KMS-11 (cell line): ENCODE measurements around the gene PRSS21.

ENCODE experiments used
- H2AFZ ChIP-seq: fragments of 200-600 bp; sonication (generic); 2 replicates; pipeline ENCODE4 v1.6.1; 2016; ENCODE audit warnings: antibody characterized with exemption, mixed run types, low read depth
- H3K27ac ChIP-seq: fragments of 200-600 bp; sonication (generic); 2 replicates; pipeline ENCODE4 v1.6.1; 2016; ENCODE audit warnings: mild to moderate bottlenecking, mixed run types
- H3K27me3 ChIP-seq: fragments of 200-600 bp; sonication (generic); 2 replicates; pipeline ENCODE4 v1.6.1; 2017; ENCODE audit warnings: mild to moderate bottlenecking, low read depth, mixed run types, moderate library complexity; ENCODE audit not compliant: insufficient read depth
- H3K36me3 ChIP-seq: fragments of 200-600 bp; sonication (generic); 2 replicates; pipeline ENCODE4 v1.6.1; 2017; ENCODE audit warnings: mild to moderate bottlenecking, mixed run types; ENCODE audit not compliant: insufficient read depth
- H3K4me1 ChIP-seq: fragments of 200-600 bp; sonication (generic); 2 replicates; pipeline ENCODE4 v1.6.1; 2016; ENCODE audit warnings: mild to moderate bottlenecking, low read depth, mixed run types; ENCODE audit not compliant: poor library complexity, severe bottlenecking
- H3K4me2 ChIP-seq: fragments of 200-600 bp; sonication (generic); 2 replicates; pipeline ENCODE4 v1.7.0; 2016; ENCODE audit warnings: mild to moderate bottlenecking, mixed run types
- H3K4me3 ChIP-seq: fragments of 200-600 bp; sonication (generic); IDR thresholded peaks from 2 replicates; pipeline ENCODE4 v1.6.1; 2017; ENCODE audit warnings: low read depth, low read length, mixed read lengths; ENCODE audit not compliant: insufficient read depth
- H3K79me2 ChIP-seq: fragments of 200-600 bp; sonication (generic); 2 replicates; pipeline ENCODE4 v1.6.1; 2016; ENCODE audit warnings: low read depth, mixed run types; ENCODE audit not compliant: insufficient read depth
- H3K9ac ChIP-seq: fragments of 200-600 bp; sonication (generic); 2 replicates; pipeline ENCODE4 v1.6.1; 2016; ENCODE audit warnings: mild to moderate bottlenecking, mixed run types
- H4K20me1 ChIP-seq: fragments of 200-600 bp; sonication (generic); 2 replicates; pipeline ENCODE4 v1.6.1; 2016; ENCODE audit warnings: mild to moderate bottlenecking, mixed run types; ENCODE audit not compliant: insufficient read depth
- TF ChIP-seq, protein P1 (sequence below): fragments of 200-600 bp; sonication (generic); conservative IDR thresholded peaks from 2 replicates; pipeline ENCODE4 v1.6.1; 2017; ENCODE audit warnings: low read depth, mild to moderate bottlenecking, antibody characterized with exemption, low read length, moderate library complexity, mixed read lengths

Gene PRSS21, protein sequence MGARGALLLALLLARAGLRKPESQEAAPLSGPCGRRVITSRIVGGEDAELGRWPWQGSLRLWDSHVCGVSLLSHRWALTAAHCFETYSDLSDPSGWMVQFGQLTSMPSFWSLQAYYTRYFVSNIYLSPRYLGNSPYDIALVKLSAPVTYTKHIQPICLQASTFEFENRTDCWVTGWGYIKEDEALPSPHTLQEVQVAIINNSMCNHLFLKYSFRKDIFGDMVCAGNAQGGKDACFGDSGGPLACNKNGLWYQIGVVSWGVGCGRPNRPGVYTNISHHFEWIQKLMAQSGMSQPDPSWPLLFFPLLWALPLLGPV

DNA sequence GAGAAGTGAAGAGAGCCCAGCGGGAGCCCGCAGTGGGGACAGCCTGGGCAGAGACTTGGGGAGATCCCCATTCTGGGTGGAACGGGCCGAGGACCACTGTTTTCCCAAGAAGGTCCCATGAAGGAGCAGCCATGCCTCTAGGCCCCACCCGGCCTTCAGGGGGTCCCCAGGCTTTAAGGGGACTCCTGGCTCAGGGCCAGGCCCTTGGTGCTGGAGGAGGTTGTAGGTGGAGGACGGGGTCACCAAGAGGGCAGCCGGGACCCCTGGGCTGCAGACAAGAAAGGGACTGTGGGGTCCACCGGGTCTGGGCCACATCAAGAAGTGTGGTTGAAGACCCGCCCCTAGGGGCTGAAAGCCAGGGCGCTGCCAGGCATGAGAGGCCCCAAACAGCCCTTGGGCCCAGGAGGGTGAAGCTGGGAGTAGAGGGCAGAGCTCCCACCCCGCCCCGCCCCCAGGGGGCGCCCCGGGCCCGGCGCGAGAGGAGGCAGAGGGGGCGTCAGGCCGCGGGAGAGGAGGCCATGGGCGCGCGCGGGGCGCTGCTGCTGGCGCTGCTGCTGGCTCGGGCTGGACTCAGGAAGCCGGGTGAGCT, at the start of gene PRSS21:
TSS of gene PRSS21 (plus strand) at position 487 of the 589 bp plus-strand sequence. CDS start at position 519, 32 bp downstream.
- Histone ChIP-seq H3K79me2 (no peaks in the 10 kb centered on the region), H3K27me3 (peaks cover 90% of the 10 kb centered on the region), H3K4me1 (no peaks in the 10 kb centered on the region), H3K27ac (no peak within 1 kb of the TSS), H3K36me3 (no peaks in the 10 kb centered on the region), H4K20me1 (no peaks in the 10 kb centered on the region), H3K9ac (no peak within 1 kb of the TSS), H3K4me3 (no peak within 1 kb of the TSS), H3K4me2 (no peak within 1 kb of the TSS), H2AFZ (no peak within 1 kb of the TSS)
- TF ChIP-seq, protein P1, sequence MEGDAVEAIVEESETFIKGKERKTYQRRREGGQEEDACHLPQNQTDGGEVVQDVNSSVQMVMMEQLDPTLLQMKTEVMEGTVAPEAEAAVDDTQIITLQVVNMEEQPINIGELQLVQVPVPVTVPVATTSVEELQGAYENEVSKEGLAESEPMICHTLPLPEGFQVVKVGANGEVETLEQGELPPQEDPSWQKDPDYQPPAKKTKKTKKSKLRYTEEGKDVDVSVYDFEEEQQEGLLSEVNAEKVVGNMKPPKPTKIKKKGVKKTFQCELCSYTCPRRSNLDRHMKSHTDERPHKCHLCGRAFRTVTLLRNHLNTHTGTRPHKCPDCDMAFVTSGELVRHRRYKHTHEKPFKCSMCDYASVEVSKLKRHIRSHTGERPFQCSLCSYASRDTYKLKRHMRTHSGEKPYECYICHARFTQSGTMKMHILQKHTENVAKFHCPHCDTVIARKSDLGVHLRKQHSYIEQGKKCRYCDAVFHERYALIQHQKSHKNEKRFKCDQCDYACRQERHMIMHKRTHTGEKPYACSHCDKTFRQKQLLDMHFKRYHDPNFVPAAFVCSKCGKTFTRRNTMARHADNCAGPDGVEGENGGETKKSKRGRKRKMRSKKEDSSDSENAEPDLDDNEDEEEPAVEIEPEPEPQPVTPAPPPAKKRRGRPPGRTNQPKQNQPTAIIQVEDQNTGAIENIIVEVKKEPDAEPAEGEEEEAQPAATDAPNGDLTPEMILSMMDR, result no peak; the same call in 1 of the 2 replicates

DNA sequence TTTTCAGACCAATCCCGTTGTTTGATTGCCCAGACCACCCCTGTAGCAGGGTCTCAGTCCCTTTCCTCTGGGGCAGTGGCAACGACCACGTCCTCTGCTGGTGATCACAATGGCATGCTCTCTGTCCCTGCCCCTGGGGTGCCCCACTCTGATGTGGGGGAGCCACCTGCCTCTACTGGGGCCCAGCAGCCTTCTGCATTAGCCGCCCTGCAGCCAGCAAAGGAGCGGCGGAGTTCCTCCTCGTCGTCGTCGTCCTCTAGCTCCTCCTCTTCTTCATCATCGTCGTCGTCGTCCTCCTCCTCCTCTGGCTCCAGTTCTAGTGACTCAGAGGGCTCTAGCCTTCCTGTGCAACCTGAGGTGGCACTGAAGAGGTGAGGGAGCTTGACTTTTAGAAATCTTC, 49.1 kb upstream of the PRSS21 start:
- peaks cover 29% of the 10 kb centered on the region for H3K79me2 ChIP-seq
- TF ChIP-seq, protein P1, result no peak
- H3K9ac ChIP-seq, result no peak overlapping the region
- peaks cover 37% of the 10 kb centered on the region; the same call in 1 of the 2 replicates for H3K36me3 ChIP-seq
- no peak overlapping the region for H3K4me3 ChIP-seq
- no peaks in the 10 kb centered on the region for H3K27me3 ChIP-seq
- H4K20me1 ChIP-seq, result no peaks in the 10 kb centered on the region
- H3K27ac ChIP-seq, result no peak overlapping the region
- H2AFZ ChIP-seq, result no peak overlapping the region
- H3K4me1 ChIP-seq, result no peaks in the 10 kb centered on the region
- no peak overlapping the region for H3K4me2 ChIP-seq

DNA sequence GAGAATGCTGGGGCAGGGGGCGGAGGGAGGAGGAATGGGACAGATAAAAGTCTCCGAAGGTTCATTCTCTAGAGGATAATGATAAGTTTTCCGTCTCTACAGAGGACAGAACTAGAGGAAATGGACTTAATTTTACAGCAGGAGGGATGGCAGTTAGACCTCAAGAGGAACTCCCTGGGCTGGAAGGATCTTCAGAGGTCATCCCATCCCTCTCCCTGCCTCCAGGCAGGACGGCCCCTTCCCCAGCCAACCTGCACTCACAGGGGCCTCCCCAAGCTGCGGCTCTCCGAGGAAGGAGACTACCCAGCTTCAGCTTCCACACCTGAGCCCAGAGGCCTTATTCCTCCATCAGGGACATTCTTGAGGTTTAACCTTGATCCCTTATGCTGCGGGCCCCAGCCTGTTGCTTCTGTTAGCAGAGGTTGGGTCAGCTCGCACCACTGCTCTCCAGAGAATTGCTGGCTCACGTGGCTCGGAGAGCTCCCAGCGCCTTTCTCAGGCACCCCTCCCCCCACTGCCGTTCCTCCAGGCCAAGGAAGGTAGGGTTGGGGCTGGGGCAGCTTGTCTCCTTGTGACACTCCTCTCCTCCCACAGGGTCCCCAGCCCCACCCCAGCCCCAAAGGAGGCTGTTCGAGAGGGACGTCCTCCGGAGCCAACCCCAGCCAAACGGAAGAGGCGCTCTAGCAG, 48.5 kb upstream of the PRSS21 start:
- H3K27ac ChIP-seq, result no peak overlapping the region
- peaks cover under 1% of the 10 kb centered on the region for H3K4me1 ChIP-seq
- TF ChIP-seq, protein P1, result no peak
- H3K4me2 ChIP-seq, result no peak overlapping the region
- peaks cover 23% of the 10 kb centered on the region for H3K79me2 ChIP-seq
- H4K20me1 ChIP-seq, result no peaks in the 10 kb centered on the region
- no peak overlapping the region for H2AFZ ChIP-seq
- no peak overlapping the region for H3K4me3 ChIP-seq
- H3K36me3 ChIP-seq, result peaks cover 31% of the 10 kb centered on the region; the same call in 1 of the 2 replicates
- no peak overlapping the region for H3K9ac ChIP-seq
- no peaks in the 10 kb centered on the region for H3K27me3 ChIP-seq

DNA sequence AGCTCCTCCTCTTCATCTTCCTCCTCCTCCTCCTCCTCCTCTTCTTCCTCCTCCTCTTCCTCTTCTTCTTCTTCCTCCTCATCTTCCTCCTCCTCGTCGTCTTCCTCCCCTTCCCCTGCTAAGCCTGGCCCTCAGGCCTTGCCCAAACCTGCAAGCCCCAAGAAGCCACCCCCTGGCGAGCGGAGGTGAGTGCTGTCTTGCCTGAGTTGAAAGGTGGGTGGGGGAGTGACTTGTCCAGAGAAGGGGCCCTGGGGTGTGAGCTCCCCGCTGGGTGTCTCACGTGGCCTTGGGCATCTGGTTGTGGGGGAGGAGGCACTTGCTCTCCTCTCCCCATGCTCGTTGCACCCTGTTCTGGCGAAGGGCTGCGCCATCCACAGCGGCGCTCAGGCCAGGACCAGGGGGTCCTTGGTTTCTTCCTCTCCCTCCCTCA, 47.9 kb upstream of the PRSS21 start:
- TF ChIP-seq, protein P1, result no peak
- Histone ChIP-seq H3K9ac (no peak overlapping the region), H3K27ac (no peak overlapping the region), H3K4me3 (no peak overlapping the region), H4K20me1 (no peaks in the 10 kb centered on the region), H2AFZ (no peak overlapping the region), H3K4me2 (no peak overlapping the region), H3K79me2 (peaks cover 17% of the 10 kb centered on the region), H3K27me3 (no peaks in the 10 kb centered on the region), H3K36me3 (peaks cover 25% of the 10 kb centered on the region; the same call in 1 of the 2 replicates), H3K4me1 (peaks cover 7% of the 10 kb centered on the region)
